NCI-H82 treated with DMSO at 0.1 percent for 48 hours (cell line): ENCODE data around the gene CNTN2.

Experiments
- DNase-seq: peaks from one replicate; lab custom pipeline; 2025; ENCODE audit not compliant: unreplicated experiment; lab: John Stamatoyannopoulos, UW

The CNTN2 gene, protein sequence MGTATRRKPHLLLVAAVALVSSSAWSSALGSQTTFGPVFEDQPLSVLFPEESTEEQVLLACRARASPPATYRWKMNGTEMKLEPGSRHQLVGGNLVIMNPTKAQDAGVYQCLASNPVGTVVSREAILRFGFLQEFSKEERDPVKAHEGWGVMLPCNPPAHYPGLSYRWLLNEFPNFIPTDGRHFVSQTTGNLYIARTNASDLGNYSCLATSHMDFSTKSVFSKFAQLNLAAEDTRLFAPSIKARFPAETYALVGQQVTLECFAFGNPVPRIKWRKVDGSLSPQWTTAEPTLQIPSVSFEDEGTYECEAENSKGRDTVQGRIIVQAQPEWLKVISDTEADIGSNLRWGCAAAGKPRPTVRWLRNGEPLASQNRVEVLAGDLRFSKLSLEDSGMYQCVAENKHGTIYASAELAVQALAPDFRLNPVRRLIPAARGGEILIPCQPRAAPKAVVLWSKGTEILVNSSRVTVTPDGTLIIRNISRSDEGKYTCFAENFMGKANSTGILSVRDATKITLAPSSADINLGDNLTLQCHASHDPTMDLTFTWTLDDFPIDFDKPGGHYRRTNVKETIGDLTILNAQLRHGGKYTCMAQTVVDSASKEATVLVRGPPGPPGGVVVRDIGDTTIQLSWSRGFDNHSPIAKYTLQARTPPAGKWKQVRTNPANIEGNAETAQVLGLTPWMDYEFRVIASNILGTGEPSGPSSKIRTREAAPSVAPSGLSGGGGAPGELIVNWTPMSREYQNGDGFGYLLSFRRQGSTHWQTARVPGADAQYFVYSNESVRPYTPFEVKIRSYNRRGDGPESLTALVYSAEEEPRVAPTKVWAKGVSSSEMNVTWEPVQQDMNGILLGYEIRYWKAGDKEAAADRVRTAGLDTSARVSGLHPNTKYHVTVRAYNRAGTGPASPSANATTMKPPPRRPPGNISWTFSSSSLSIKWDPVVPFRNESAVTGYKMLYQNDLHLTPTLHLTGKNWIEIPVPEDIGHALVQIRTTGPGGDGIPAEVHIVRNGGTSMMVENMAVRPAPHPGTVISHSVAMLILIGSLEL

DNA sequence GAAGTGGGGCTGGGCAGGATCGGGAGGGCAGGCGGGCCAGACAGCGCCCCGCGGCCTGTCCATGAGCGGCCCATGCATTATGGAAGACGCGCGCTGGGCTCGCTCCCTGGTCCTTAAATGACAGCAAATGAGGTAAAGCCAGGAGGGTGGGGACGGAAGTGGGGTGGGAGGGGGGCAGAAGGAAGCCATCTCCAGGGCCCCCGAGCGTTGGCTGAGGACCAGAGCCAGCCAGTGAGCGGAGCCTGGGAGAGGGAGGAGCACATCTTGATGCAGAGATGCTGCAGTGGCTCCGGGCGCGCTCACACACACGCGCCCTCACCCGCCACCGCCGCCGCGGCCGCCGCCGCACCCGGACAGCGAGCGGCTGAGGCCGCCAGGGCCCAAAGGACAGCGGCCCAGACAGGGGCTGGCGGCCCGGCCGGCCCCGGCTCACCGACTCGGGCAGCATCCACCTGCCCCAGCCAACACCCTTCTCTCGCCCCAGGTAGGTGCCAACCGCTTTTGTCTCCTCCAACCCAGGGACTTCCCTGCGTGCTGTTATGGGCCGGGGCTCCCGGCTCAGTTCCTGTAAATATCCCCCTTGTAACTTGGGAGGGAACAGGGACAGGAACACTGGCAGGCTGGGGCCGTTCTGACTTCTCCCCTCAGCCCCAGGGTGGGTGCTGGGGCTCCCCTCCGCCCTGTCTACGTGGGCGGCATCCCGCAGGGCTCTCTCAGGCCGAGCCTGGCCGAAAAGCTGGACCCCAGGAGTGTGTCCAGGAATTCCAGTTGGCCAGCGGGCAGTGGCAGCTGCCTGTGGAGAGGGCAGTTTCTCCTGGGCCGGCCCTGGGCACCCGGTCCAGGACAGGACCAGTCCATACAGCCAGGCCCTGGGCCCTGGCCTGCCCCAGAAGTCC, at the start of gene CNTN2:
CNTN2 (plus strand) TSS at position 302 of the 896 bp plus-strand sequence. CDS start 9,974 bp downstream, outside the sequence.
- DNase-seq: no peak

DNA sequence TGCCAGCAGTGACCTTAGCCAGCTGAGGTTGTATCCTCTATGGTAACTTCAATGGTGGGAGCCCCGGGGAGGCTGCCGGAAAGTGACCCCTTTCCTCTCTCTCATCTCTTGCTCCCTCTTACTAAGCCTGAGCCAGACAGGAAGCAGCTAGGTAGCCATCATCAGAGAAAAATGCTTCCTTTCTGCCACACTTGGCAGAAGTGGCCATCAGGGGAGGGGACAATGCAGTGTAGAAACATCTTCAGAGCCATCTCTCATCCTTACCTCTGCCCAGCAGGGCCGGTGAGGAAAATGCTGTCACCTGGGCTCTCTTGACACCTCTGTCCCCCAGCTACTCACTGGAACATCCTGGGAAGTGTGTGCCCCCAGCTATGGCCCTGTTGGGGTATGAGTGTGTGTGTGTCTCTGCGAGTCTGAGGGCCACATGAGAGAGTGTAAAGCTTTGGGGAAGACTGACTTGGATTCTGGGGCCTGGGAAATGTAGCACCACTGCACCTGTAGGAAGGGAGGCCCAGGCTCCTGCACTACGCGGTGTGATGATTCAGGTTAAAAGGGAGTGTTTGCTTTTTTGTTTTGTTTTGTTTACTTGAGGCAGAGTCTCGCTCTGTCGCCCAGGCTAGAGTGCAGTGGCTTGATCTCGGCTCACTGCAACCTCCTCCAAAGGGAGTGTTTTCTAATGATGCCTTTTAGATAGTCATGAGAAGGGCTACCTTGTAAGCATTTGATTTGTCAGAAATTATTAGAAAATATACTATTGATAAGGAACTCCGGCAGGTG, 48.7 kb upstream of the CNTN2 start:
- no peak for DNase-seq

DNA sequence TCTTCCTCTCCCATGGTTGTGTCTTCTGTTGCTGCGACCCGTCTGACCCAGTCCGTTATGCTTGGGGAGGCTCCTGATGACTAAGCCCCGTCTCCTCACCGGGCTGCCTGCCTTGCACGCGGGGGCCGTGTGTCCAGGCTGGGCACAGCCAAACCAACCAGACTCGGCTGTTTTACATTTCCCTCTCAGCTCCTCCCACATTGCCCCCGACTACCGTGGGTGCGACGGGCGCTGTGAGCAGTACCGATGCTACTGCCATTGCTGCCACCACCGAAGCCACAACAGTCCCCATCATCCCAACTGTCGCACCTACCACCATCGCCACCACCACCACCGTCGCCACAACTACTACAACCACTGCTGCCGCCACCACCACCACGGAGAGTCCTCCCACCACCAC, 46.0 kb upstream of the CNTN2 start:
- no peak for DNase-seq

DNA sequence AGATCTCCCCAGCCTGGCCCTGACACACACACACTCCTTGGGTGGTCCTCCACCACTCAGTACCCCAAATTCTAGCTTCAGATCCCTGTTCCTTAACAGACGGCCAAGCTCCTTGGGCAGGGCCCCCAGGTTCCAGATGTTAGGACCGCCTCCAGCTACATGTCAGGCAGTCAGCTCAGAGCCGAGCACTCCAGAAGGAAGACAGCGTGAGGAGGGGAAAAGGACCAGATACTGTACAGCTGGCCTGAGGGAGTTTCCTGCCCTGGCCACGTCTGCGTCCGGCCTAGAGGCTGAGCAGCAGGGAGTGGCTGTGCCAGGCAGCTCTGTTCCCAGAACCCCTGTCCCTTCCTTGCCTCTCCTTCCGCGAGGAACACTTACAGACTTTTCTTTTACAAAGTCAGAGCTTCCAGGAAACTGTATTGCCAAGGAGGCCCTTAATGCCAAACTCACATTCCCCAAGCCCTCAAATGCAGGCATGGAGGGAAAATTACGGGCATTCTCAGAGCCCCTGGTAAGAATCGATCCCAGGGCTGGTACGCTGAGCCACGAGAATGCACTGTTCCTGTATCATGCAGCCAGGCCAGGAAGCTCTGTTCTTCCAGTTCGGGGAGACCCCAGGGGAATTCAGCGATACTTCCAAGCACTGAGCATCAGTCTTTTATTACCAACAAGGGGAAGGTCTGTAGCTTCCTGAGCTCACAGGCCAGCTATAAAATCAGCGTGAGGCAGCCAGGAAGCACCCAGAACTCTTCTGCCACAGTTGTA, 45.2 kb upstream of the CNTN2 start:
- DNase-seq: no peak

DNA sequence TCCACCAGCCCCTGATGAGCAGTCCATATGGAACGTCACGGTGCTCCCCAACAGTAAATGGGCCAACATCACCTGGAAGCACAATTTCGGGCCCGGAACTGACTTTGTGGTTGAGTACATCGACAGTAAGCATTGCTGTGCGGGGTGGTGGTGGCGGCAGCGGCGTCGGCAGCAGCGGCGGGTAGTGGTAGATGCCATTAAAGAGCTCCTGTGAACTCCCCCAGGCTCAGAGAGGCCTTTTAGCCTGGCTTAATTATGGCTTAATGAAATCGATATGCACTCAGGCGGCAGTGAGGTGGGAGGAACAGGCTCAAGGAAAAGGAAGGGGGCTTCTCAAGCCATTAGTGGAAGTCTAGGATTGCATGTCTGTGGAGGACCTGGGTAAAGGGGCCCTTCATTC, 41.9 kb upstream of the CNTN2 start:
- peak; percentile 91 for DNase-seq

DNA sequence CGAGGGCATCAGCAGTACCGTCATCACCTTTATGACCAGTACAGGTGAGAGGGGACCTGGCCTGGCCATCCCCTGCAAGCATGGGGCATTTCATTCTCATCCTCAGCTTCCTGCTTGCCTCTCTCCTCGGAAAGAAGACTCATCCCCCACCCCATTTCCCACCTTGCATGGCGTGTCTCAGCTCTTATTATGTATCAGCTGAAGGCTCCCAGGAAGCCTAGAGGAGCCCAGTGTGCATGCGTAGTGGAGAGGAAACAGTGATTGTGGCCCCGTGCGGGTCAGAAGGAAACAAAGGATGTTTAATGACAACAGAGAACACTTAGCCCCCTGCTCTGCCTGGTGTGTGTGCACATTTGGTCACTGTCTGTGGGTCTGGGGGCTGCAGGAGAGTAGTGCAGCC, 40.3 kb upstream of the CNTN2 start:
- no peak for DNase-seq

DNA sequence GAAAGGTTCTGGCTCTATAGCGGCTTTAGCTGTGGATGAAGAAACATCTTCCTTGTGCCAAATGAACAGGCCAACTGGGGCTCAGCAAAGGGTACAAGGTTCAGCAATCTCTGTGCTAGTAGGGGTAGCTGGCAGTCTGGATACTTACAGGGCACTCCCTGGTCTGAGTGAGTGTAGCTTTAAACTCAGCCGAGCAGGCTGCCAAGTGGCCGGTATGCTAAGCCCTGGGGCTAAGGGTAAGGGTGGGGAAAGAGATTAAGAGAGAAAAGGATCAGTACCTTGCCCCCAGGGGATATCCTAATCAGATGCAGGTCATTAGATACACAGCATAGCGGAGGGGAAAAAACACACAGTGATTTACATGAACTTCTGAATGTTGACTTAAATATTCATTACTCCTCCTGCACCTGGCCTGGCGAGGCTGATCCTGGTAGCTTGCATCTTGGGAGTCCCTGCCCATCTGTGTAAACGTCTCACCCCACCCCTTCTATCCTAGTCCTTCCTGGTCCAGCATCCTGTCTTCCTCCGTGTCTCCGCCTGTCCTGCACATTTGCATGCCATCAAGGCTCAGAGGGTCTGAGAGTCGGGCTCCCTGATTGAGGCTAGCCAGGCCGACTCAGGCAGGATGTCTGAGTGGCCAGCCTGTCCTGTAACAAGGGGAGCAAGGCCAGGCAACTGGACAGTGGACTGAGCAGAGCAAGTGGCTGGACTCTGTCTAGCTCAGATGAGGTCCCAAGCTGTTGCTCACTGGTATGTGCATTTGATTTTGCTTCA, 39.5 kb upstream of the CNTN2 start:
- DNase-seq: peak; percentile 97

DNA sequence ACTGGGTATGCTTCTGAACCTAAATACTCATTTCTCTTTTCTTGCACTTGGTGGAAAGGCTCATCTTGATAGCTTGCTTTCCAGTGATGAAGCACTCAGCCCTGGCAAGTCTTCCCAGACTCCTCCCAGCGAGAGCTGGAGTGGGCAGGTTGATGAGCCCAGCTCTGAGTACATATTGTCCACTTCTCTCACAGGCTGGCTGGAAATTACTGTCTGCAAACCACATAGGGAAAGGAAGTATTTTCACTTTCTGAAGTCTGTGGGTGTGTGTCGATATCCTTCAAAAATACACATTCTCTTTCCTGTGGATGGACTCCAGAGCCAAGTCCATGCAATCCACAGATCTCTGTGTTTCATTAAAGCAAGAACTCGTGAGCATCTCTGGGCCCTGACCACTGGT, 38.7 kb upstream of the CNTN2 start:
- DNase-seq: no peak

DNA sequence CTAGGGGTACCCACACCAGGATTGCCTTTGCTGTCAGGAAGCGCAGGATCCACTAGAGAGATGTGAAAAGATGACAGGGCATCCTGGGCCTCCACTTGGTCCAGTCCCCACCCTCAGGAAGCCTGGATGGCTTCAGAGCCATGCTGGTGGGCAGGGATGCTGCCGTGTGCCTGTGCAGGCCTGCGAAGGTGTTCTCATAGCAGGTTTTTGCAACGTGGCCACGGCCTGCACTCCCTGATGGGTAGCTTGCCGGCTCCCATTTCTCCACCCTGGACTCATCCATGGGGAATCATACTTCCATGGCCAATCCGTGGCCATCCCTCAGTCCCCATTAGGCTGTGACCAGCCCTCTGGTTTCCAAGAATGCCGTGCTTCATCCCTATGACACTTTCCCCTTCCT, 34.1 kb upstream of the CNTN2 start:
- DNase-seq: no peak

DNA sequence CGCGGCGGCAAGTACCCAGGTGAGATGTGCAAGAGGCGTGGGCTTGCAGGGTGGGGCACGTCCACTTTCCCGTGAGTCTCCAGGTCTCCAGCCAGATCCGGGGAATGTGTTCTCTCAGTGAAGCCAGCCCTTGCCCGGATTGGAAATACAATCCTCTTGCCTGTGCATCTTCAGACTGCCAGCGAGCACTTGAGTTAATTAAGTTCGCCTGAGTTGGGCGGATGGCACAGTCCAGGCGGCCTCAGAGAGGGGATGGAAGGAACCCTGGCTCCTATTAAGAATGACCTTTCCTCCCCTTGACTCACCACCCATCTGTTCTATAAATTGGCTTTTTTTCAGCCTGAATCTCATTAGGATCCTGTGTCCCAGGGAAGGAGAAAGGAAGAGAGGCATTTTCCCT, 33.3 kb upstream of the CNTN2 start:
- peak; percentile 99 for DNase-seq

DNA sequence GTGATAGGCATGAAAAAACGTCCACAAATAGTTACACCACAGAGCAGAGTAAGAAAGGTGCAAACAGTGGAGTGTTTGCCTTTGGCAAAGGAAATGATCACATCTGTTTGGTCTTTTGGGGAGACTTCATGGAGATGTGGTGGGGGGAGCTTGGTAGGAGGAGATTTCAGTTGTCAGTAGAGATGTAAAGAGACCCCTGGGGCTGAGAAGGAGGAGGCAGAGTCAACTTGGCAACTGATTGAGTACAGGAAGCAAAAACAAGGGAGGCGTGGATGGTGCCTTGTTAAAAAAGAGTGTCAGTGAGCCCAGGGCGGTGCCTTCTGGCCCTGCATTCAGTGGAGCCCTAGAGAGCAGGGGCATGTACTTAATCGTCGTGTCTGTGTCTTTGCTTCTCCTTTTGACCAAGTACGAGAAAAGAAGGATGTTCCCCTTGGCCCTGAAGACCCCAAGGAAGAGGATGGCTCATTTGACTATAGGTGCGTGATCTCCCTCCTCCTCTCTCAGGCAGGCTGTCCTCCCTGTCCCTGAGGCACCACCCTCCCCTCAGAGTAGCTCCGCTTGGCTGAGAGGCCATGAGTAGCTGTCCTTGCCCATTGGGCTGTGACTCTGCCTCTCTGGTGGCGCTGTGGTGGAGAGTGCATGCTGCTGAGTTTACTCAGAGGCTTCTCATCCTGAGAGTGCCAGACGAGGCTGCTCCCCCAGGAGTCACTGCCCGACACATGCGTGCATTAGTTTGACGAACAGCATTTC, 30.4 kb upstream of the CNTN2 start:
- DNase-seq: no peak

DNA sequence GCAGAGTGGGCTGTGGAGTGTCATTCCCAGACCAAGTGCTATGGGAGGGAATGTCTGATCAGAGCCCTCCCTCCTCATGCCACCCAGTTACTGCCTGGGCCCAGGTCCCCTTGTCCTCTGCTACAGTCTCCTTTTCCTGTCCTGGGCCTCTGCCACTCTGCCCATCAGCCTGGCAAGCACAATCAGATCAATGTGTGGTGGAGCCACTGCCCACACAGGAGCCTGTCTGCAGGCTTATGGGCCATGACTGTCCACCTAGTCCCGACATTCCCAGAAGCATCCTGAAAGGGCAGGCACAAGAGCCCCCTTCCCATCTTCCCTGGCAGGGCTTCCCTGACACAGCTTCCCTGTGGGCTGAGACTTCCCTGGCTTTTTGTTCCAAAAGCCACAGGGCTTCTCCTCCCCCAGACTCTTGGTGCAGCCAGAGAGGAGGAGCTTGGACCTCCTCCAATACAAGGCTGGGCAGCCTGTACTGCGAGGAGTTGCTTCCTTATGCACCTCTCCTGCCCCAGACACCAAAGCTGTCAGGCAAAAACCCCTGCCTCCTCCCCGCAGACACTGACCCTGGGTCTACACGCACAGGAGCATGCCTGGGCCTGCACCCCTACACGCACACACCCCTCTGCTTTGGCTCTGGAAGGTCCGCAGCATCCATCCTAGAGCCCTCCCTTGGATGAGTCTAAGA, 29.2 kb upstream of the CNTN2 start:
- peak; percentile 43 for DNase-seq

DNA sequence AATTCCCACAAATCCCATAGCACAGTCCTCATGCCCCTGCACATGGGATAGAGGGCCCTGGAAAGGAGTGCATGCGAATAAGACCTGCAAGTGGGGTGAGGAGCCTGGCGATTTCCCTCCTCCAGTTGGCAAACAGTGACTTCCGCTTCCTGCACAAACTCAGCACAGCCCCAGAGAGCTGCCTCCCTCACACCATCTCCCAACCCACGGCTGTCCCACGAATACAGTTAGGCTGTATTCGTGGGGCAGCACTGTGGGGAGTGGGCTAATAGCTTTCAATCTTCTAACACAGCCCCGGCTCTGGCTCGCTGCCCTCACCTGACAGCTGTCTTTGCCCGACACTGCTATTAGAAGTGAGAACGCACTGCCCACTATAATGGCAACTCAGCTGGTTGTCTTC, 28.2 kb upstream of the CNTN2 start:
- no peak for DNase-seq

DNA sequence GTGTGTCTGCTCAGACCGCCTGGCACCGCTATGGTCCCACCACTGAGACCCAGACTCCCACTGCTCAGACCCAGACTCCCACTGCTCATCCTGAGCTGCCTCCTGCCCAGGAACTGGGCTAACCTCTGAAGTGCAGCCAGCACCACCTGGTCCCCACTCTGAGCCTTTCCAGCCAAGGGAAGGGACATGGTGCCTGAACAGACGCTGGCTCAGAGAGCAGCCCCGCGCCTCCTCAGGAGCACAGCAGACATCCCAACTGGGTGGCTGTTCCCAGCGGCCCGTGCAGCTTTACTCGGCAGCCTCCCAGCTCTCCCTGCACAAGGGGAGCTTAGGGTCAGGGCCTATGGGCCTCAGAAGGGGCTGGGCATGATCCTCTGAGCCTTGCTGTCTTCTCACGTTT, 27.8 kb upstream of the CNTN2 start:
- DNase-seq: no peak

DNA sequence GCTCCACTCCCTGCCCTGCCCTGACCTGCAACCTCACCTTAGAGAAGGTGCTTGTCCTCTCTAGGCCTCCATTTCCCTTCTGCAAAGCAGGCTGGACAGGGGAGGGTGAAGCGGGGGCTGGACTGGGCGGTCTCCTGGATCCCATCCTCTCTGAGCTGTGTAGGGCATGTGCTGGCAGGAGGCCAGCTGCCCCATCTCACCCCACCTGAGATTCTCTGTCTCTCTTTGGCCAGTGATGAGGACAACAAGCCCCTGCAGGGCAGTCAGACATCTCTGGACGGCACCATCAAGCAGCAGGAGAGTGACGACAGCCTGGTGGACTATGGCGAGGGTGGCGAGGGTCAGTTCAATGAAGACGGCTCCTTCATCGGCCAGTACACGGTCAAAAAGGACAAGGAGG, 26.9 kb upstream of the CNTN2 start:
- DNase-seq: no peak

DNA sequence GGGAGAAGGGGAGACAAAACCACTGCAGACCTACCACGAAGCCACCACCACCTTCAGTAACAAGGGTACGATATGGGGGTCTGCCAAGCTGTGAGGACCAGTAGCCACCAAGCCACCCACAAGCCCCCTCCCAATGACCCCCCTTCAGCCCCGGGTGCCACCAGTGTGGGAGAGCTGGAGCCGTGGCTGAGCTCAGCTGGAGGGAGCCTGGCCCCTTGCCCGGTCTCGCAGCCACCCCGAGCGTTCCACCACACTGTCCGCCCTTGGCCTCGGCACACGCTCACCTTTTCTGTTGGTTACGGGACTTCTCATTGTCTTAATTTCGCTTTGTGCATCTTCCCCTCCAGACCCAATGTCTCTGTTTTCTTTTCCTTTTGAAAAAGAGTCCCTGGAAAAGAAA, 26.4 kb upstream of the CNTN2 start:
- no peak for DNase-seq

DNA sequence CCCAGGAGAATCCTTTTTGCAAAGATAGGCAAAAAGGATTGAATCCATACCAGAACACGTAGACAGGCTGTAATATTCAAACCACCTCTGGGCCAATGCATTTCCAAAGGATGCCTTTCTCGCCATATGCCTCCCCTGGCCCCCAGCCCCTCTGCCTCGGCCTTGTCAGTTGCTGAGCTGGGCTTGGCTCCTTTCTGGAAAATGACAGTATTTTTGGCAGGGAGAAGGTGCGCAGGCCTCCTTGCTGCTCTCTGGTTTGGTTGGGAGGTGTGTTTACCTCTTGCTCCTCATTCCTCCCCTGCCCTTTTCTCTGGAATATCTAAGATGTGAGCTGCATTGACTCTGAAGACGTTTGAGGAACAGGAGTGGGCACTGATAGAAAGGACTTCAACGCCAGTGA, 26.0 kb upstream of the CNTN2 start:
- DNase-seq: no peak
